K562 (cell line): Measurements from ENCODE around the gene ALS2CL. TPM values are rescaled to one million over a fixed set of nuclear protein-coding genes. Genes with fewer than 3 reads are reported as not detected.

Experiments used
- ATAC-seq: fragments of 200-7000 bp; cut with Tn5 transposase; 3 replicates; pipeline ENCODE4 v1.9.1; 2020; ENCODE audit warnings: moderate library complexity
- BruUV-seq: library from RNA; stranded (reverse); fragments of 400-500 nt; replicated peaks from 2 replicates; lab custom pipeline; 2021; lab: Mats Ljungman, UMichigan
- CTCF ChIA-PET: fragments of 300-600 bp; formaldehyde crosslinking; extraction: SDS; loops from one replicate; lab custom pipeline; 2021; ENCODE audit warnings: low intra/inter-chr PET ratio; lab: Yijun Ruan, JAX
- POLR2A ChIA-PET: fragments of 300-600, 350-650 bp; sonication (Branson Sonifier 250); formaldehyde crosslinking; extraction: SDS; loops from one replicate; lab custom pipeline; 2021; ENCODE audit warnings: antibody characterized with exemption, inconsistent platforms; lab: Yijun Ruan, JAX
- DNase-seq, 4 experiments: peaks; one replicate each; pipeline versions ENCODE4 v3.0.0 to v3.0.0-alpha.2; 2011 to 2018; ENCODE audit warnings: low spot score in 3 of 4, mixed read lengths in 3 of 4; ENCODE audit errors: extremely low read depth in 1 of 4
- FAIRE-seq: peaks from 2 replicates; lab custom pipeline; 2011; peaks lifted over from hg19 to GRCh38; lab: Jason Lieb, UNC
- H2AFZ ChIP-seq: 2 replicates; pipeline ENCODE4 v1.6.0; 2011; ENCODE audit warnings: low read depth, low read length, control low read depth, inconsistent platforms
- H3K27ac ChIP-seq: fragments of 200-600 bp; 3 replicates; pipeline ENCODE4 v1.8.0; 2011; ENCODE audit warnings: low read depth, mild to moderate bottlenecking, control low read depth, inconsistent platforms, low read length, moderate library complexity, mixed read lengths; ENCODE audit errors: extremely low read depth
- H3K27me3 ChIP-seq, 2 experiments: fragments of 300-600 bp in 1 of 2; 2 replicates in 1 of 2; 3 replicates in 1 of 2; pipeline versions ENCODE4 v1.6.0 to v1.8.0; 2011; ENCODE audit warnings: inconsistent platforms in 2 of 2, low read length in 2 of 2, mild to moderate bottlenecking in 1 of 2, mixed read lengths in 1 of 2, moderate library complexity in 1 of 2; ENCODE audit not compliant: control insufficient read depth in 2 of 2, insufficient read depth in 2 of 2
- H3K36me3 ChIP-seq: fragments of 300-600 bp; 3 replicates; pipeline ENCODE4 v1.8.0; 2011; ENCODE audit warnings: mild to moderate bottlenecking, low read length, inconsistent platforms; ENCODE audit not compliant: control insufficient read depth, insufficient read depth
- H3K4me1 ChIP-seq, 2 experiments: fragments of 200-600 bp in 1 of 2; replicated peaks in 1 of 2; 2 replicates in 1 of 2; 3 replicates in 1 of 2; pipeline versions ENCODE4 v1.5.1 to v1.8.0; 2011; ENCODE audit warnings: inconsistent platforms in 2 of 2, low read length in 2 of 2, mild to moderate bottlenecking in 1 of 2, mixed read lengths in 1 of 2, moderate library complexity in 1 of 2; ENCODE audit not compliant: control insufficient read depth in 2 of 2, insufficient read depth in 2 of 2
- H3K4me2 ChIP-seq: 2 replicates; pipeline ENCODE4 v1.6.1; 2011; ENCODE audit warnings: low read length, control low read depth, inconsistent platforms, mixed read lengths; ENCODE audit not compliant: insufficient read depth
- H3K4me3 ChIP-seq: fragments of 200-600 bp; sonication (generic), shearing (Covaris generic); 2 replicates; pipeline ENCODE4 v1.5.1; 2016; ENCODE audit warnings: control low read depth, inconsistent platforms
- H3K79me2 ChIP-seq: fragments of 200-600 bp; 3 replicates; pipeline ENCODE4 v1.8.0; 2011; ENCODE audit warnings: low read length, inconsistent platforms; ENCODE audit not compliant: control insufficient read depth, insufficient read depth
- H3K9ac ChIP-seq, 2 experiments: 2 replicates each; pipeline versions ENCODE4 v1.6.0 to v1.6.1; 2011; ENCODE audit warnings: low read depth in 2 of 2, low read length in 2 of 2, control low read depth in 1 of 2, inconsistent platforms in 1 of 2, mild to moderate bottlenecking in 1 of 2, mixed read lengths in 1 of 2; ENCODE audit not compliant: insufficient read depth in 1 of 2
- H3K9me1 ChIP-seq: one replicate; pipeline ENCODE4 v1.6.0; 2011; ENCODE audit warnings: inconsistent platforms, mild to moderate bottlenecking, low read length, moderate library complexity; ENCODE audit not compliant: control insufficient read depth, insufficient read depth
- H3K9me3 ChIP-seq: replicated peaks from 2 replicates; pipeline ENCODE4 v1.5.1; 2011; ENCODE audit warnings: low read depth, low read length, inconsistent platforms; ENCODE audit not compliant: control insufficient read depth, insufficient read depth
- H4K20me1 ChIP-seq: replicated peaks from 2 replicates; pipeline ENCODE4 v1.6.1; 2011; ENCODE audit warnings: low read length, inconsistent platforms, mixed read lengths; ENCODE audit not compliant: control insufficient read depth, insufficient read depth
- BCOR ChIP-seq: fragments of 450-650 bp; IDR thresholded peaks from 2 replicates; pipeline ENCODE4 v1.6.1; 2016
- BMI1 ChIP-seq: fragments of 150-350 bp; IDR thresholded peaks from 2 replicates; pipeline ENCODE4 v1.6.1; 2014; ENCODE audit warnings: low read length
- DMBX1 ChIP-seq: fragments of 250-450 bp; sonication (Bioruptor Pico); IDR thresholded peaks from 2 replicates; pipeline ENCODE4 v1.8.0; 2022; ENCODE audit warnings: inconsistent platforms, mild to moderate bottlenecking, moderate library complexity, borderline replicate concordance
- RBM14 ChIP-seq: fragments of 200-400 bp; formaldehyde crosslinking; IDR thresholded peaks from 2 replicates; pipeline ENCODE4 v1.6.1; 2018; ENCODE audit warnings: low read depth, mild to moderate bottlenecking, low read length, moderate library complexity, borderline replicate concordance; ENCODE audit not compliant: insufficient read depth
- XRCC3 ChIP-seq: fragments of 450-650 bp; IDR thresholded peaks from 2 replicates; pipeline ENCODE4 v1.6.1; 2017; ENCODE audit warnings: mild to moderate bottlenecking, moderate library complexity
- ZNF146 ChIP-seq: IDR thresholded peaks from one replicate; pipeline ENCODE4 v1.6.1; 2018; ENCODE audit warnings: missing compliant biosample characterization; ENCODE audit not compliant: unreplicated experiment
- ZNF57 ChIP-seq: fragments of 450-650 bp; formaldehyde crosslinking; IDR thresholded peaks from 2 replicates; pipeline ENCODE4 v1.4.0; 2020; ENCODE audit warnings: mild to moderate bottlenecking, moderate library complexity
- WGBS: fragments of 100-300 bp; shearing (Covaris generic); methylation state at CpG from one replicate; pipeline ENCODE4 v1.1.6; 2016; ENCODE audit warnings: low coverage, mixed read lengths; ENCODE audit not compliant: insufficient coverage; ENCODE audit errors: missing lambda C conversion rate; 5-methylcytosine and 5-hydroxymethylcytosine counted together
- in situ Hi-C: fragments of 300-500 bp; cut with MboI; formaldehyde crosslinking; loops from 4 replicates; pipeline ENCODE4 v1.15.0; 2018; ENCODE audit warnings: inconsistent platforms, mixed read lengths
- intact Hi-C: fragments of 100-400 bp; cut with micrococcal nuclease; formaldehyde crosslinking; loops from 2 replicates; pipeline ENCODE4 v1.14.2; 2022
- polyA plus RNA-seq, 8 experiments: library from polyadenylated mRNA; depleted of rRNA in 4 of 8; stranded (reverse) in 5 of 8; unstranded in 3 of 8; fragments of >200 nt; fragmentation: Nextera tagmentation in 2 of 8; fragmentation: Illumina TruSeq in 1 of 8; extraction: Ambion mirVana in 2 of 8; extraction: Trizol in 1 of 8; gene quantifications; 2 replicates each; pipeline versions ENCODE4 v1.2.1 to v1.2.3, GENCODE V29; 2011 to 2014; ENCODE audit warnings: inconsistent platforms in 1 of 8, missing spikeins in 1 of 8
- total RNA-seq, 7 experiments: library from RNA; depleted of rRNA in 6 of 7; stranded (reverse); fragments of >200 nt in 6 of 7; fragmentation: Illumina TruSeq in 2 of 7; extraction: Trizol in 2 of 7; gene quantifications; 2 replicates each; pipeline versions ENCODE4 v1.2.1 to v1.2.3, GENCODE V29; 2011 to 2021; ENCODE audit warnings: low replicate concordance in 1 of 7
- TF ChIP-seq, protein P1 (sequence below): fragments of 250-450 bp; sonication (Bioruptor Pico); IDR thresholded peaks from 2 replicates; pipeline ENCODE4 v1.4.0; 2020

The ALS2CL gene
- total and polyA plus RNA-seq, 9 of the 15 experiments (the other 6 are each of a cell fraction or from before 2014, with no cell fraction given), result 0.03 to 0.13 (median 0.05) TPM; not detected in 3

GRCh38 chr3:46721009-46721408, 27.5 kb upstream of the ALS2CL start:
- Histone ChIP-seq H3K79me2 (no peaks in the 10 kb centered on the region), H3K9me1 (no peaks in the 10 kb centered on the region), H2AFZ (no peak overlapping the region), H3K9ac (no peak overlapping the region), H4K20me1 (no peaks in the 10 kb centered on the region), H3K36me3 (no peaks in the 10 kb centered on the region), H3K4me3 (no peak overlapping the region), H3K27me3 (peaks cover 8 to 42% of the 10 kb centered on the region in 2 experiments), H3K4me1 (peaks cover 0 to 10% of the 10 kb centered on the region in 2 experiments; a peak in 1 of 5 replicates), H3K9me3 (no peaks in the 10 kb centered on the region), H3K4me2 (no peak overlapping the region), H3K27ac (no peak overlapping the region)
- ChIA-PET POLR2A (interaction anchor here (0.7 kb wide), 1 partner anchor 171 kb away, joined by 3 read pairs; no protein-coding TSS in a partner anchor), CTCF (no interaction called here)
- in situ Hi-C loops (no loop called here), intact Hi-C loops (no loop called here)
- BruUV-seq, result no TSS peak
- FAIRE-seq (no peak), ATAC-seq (no peak), DNase-seq (no peak)
- TF ChIP-seq ZNF146 (CRISPR knock-in tag) (peak; percentile 89), DMBX1 (CRISPR knock-in tag) (no peak), BCOR (0 out of 2 replicates have a peak, but pooled peaks have one; percentile 12)
- 35% methylated on average over 2 of the region's 2 CpGs for WGBS

GRCh38 chr3:46719735-46720271, 26.3 kb upstream of the ALS2CL start:
- ChIA-PET POLR2A (no interaction called here), CTCF (no interaction called here)
- Histone ChIP-seq H3K36me3 (no peaks in the 10 kb centered on the region), H3K9me1 (no peaks in the 10 kb centered on the region), H3K27me3 (peaks cover 11 to 53% of the 10 kb centered on the region in 2 experiments), H4K20me1 (peaks cover 4% of the 10 kb centered on the region; the same call in 1 of the 2 replicates), H3K9ac (no peak overlapping the region), H3K9me3 (no peaks in the 10 kb centered on the region), H3K27ac (no peak overlapping the region), H2AFZ (no peak overlapping the region), H3K4me3 (no peak overlapping the region), H3K4me2 (no peak overlapping the region), H3K79me2 (no peaks in the 10 kb centered on the region), H3K4me1 (peaks cover 0 to 10% of the 10 kb centered on the region in 2 experiments; a peak in 1 of 5 replicates)
- FAIRE-seq (no peak), ATAC-seq (no peak), DNase-seq (no peak)
- BruUV-seq, result no TSS peak
- TF ChIP-seq ZNF57 (no peak), RBM14 (no peak), XRCC3 (no peak), BMI1 (no peak)
- TF ChIP-seq, protein P1, sequence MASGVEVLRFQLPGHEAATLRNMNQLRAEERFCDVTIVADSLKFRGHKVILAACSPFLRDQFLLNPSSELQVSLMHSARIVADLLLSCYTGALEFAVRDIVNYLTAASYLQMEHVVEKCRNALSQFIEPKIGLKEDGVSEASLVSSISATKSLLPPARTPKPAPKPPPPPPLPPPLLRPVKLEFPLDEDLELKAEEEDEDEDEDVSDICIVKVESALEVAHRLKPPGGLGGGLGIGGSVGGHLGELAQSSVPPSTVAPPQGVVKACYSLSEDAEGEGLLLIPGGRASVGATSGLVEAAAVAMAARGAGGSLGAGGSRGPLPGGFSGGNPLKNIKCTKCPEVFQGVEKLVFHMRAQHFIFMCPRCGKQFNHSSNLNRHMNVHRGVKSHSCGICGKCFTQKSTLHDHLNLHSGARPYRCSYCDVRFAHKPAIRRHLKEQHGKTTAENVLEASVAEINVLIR, result no peak
- WGBS, result 1% methylated on average over 4 of the region's 4 CpGs
- intact Hi-C loops (no loop called here), in situ Hi-C loops (loop anchor here (5.0 to 10.0 kb wide), 2 partner anchors 177 to 635 kb away; no protein-coding TSS in a partner anchor)
